Karpas-422 (cell line): ENCODE measurements around the gene GULP1. TPM values are rescaled to one million over a fixed set of nuclear protein-coding genes. Genes with fewer than 3 reads are reported as not detected.
"Not testable (repeated sequence)": the region's sequence is repeated elsewhere in the genome, so short reads cannot be mapped to it uniquely, and the experiment has no call there.

Experiments
- DNase-seq: peaks from one replicate; pipeline ENCODE4 v3.0.0-alpha.2; 2015
- H2AFZ ChIP-seq: fragments of 200-600 bp; sonication (generic); 2 replicates; pipeline ENCODE4 v1.6.1; 2014; ENCODE audit warnings: antibody characterized with exemption, low read length, mixed read lengths
- H3K27ac ChIP-seq: fragments of 200-600 bp; sonication (generic); 2 replicates; pipeline ENCODE4 v1.5.1; 2014; ENCODE audit warnings: mild to moderate bottlenecking, low read length, moderate library complexity
- H3K27me3 ChIP-seq: fragments of 200-600 bp; sonication (generic); 2 replicates; pipeline ENCODE4 v1.6.1; 2014; ENCODE audit warnings: low read length, mixed read lengths
- H3K36me3 ChIP-seq: fragments of 200-600 bp; sonication (generic); 2 replicates; pipeline ENCODE4 v1.6.1; 2014; ENCODE audit warnings: low read length, mixed read lengths; ENCODE audit not compliant: insufficient read depth
- H3K4me1 ChIP-seq: fragments of 200-600 bp; sonication (generic); 2 replicates; pipeline ENCODE4 v1.6.1; 2014; ENCODE audit warnings: mild to moderate bottlenecking, low read length, mixed read lengths
- H3K4me2 ChIP-seq: fragments of 200-600 bp; sonication (generic); 2 replicates; pipeline ENCODE4 v1.6.1; 2014; ENCODE audit warnings: low read length, low read depth, mild to moderate bottlenecking; ENCODE audit not compliant: poor library complexity, severe bottlenecking
- H3K4me3 ChIP-seq: fragments of 200-600 bp; sonication (generic); 2 replicates; pipeline ENCODE4 v1.5.1; 2014; ENCODE audit warnings: mild to moderate bottlenecking, antibody characterized with exemption, low read length, mixed read lengths
- H3K79me2 ChIP-seq: fragments of 200-600 bp; sonication (generic); 2 replicates; pipeline ENCODE4 v1.6.1; 2014; ENCODE audit warnings: mild to moderate bottlenecking, low read length, mixed read lengths
- H3K9ac ChIP-seq: fragments of 200-600 bp; sonication (generic); 2 replicates; pipeline ENCODE4 v1.6.0; 2014; ENCODE audit warnings: low read length
- H3K9me2 ChIP-seq: fragments of 200-600 bp; sonication (generic), shearing (Covaris generic); replicated peaks from 2 replicates; pipeline ENCODE4 v1.6.0; 2014; ENCODE audit warnings: mild to moderate bottlenecking, low read length, moderate library complexity; ENCODE audit not compliant: insufficient read depth
- H3K9me3 ChIP-seq: fragments of 300-700, 200-600 bp; sonication (generic); 2 replicates; pipeline ENCODE4 v1.6.1; 2014; ENCODE audit warnings: low read length, mixed read lengths
- H4K20me1 ChIP-seq: fragments of 200-600 bp; sonication (generic); 2 replicates; pipeline ENCODE4 v1.6.1; 2014; ENCODE audit warnings: mild to moderate bottlenecking, antibody characterized with exemption, low read length, low read depth; ENCODE audit not compliant: insufficient read depth
- total RNA-seq: library from RNA; depleted of rRNA; stranded (reverse); fragments of >200 nt; shearing (Covaris generic); gene quantifications from 2 replicates; pipeline ENCODE4 v1.2.3, GENCODE V29; 2014; ENCODE audit warnings: low replicate concordance

Gene GULP1
- total RNA-seq, 1 experiment from 2014 or later: 0.41 TPM

GRCh38 chr2:188280811-188281222 lies 10.9 kb upstream of the GULP1 start:
- Histone ChIP-seq H3K4me1 (no peaks in the 10 kb centered on the region), H3K9ac (no peak overlapping the region), H3K9me3 (peaks cover 17% of the 10 kb centered on the region), H3K79me2 (no peaks in the 10 kb centered on the region), H3K4me2 (no peak overlapping the region), H2AFZ (no peak overlapping the region), H3K36me3 (no peaks in the 10 kb centered on the region), H3K9me2 (no peaks in the 10 kb centered on the region), H3K4me3 (no peak overlapping the region), H3K27ac (no peak overlapping the region), H3K27me3 (no peaks in the 10 kb centered on the region), H4K20me1 (no peaks in the 10 kb centered on the region)
- no peak for DNase-seq

- no peak overlapping the region for H3K27ac ChIP-seq
- no peak overlapping the region for H3K4me2 ChIP-seq
- H3K4me1 ChIP-seq: no peaks in the 10 kb centered on the region
- H3K27me3 ChIP-seq: no peaks in the 10 kb centered on the region
- H4K20me1 ChIP-seq: no peaks in the 10 kb centered on the region
- DNase-seq: no peak
- H3K79me2 ChIP-seq: no peaks in the 10 kb centered on the region
- no peak overlapping the region for H2AFZ ChIP-seq
- peaks cover 17% of the 10 kb centered on the region for H3K9me3 ChIP-seq
- H3K36me3 ChIP-seq: no peaks in the 10 kb centered on the region
- no peak overlapping the region for H3K9ac ChIP-seq
- no peak overlapping the region for H3K4me3 ChIP-seq
- H3K9me2 ChIP-seq: no peaks in the 10 kb centered on the region
These were observed 8.8 kb upstream of the GULP1 start for GRCh38 chr2:188282907-188283306.

- not testable (repeated sequence) for H4K20me1 ChIP-seq, H3K4me2 ChIP-seq, H3K4me3 ChIP-seq, H3K27me3 ChIP-seq, H3K36me3 ChIP-seq, H3K9me2 ChIP-seq, H3K79me2 ChIP-seq, DNase-seq, H3K4me1 ChIP-seq, H3K9ac ChIP-seq, H2AFZ ChIP-seq, H3K27ac ChIP-seq
- H3K9me3 ChIP-seq: peaks cover 19% of the 10 kb centered on the region
These were observed 7.4 kb upstream of the GULP1 start for GRCh38 chr2:188284251-188284650.

GRCh38 chr2:188285049-188285448 lies 6.6 kb upstream of the GULP1 start:
- no peaks in the 10 kb centered on the region for H3K4me1 ChIP-seq
- DNase-seq: no peak
- no peaks in the 10 kb centered on the region for H3K27me3 ChIP-seq
- no peaks in the 10 kb centered on the region for H3K9me2 ChIP-seq
- H3K27ac ChIP-seq: no peak overlapping the region
- no peak overlapping the region for H3K9ac ChIP-seq
- no peaks in the 10 kb centered on the region for H3K79me2 ChIP-seq
- no peak overlapping the region for H2AFZ ChIP-seq
- no peaks in the 10 kb centered on the region for H4K20me1 ChIP-seq
- no peak overlapping the region for H3K4me2 ChIP-seq
- H3K4me3 ChIP-seq: no peak overlapping the region
- H3K36me3 ChIP-seq: no peaks in the 10 kb centered on the region
- peaks cover 19% of the 10 kb centered on the region for H3K9me3 ChIP-seq

- H3K9ac ChIP-seq: no peak overlapping the region
- H3K27ac ChIP-seq: no peak overlapping the region
- no peaks in the 10 kb centered on the region for H3K9me2 ChIP-seq
- no peaks in the 10 kb centered on the region for H3K27me3 ChIP-seq
- H2AFZ ChIP-seq: no peak overlapping the region
- no peak overlapping the region for H3K4me2 ChIP-seq
- no peaks in the 10 kb centered on the region for H3K36me3 ChIP-seq
- peaks cover 18% of the 10 kb centered on the region for H3K9me3 ChIP-seq
- no peaks in the 10 kb centered on the region for H3K79me2 ChIP-seq
- H4K20me1 ChIP-seq: no peaks in the 10 kb centered on the region
- no peak overlapping the region for H3K4me3 ChIP-seq
- H3K4me1 ChIP-seq: no peaks in the 10 kb centered on the region
- DNase-seq: no peak
These were observed 5.9 kb upstream of the GULP1 start for GRCh38 chr2:188285774-188286173.

- H4K20me1 ChIP-seq: no peaks in the 10 kb centered on the region
- no peaks in the 10 kb centered on the region for H3K36me3 ChIP-seq
- no peaks in the 10 kb centered on the region for H3K4me1 ChIP-seq
- no peak overlapping the region for H3K4me2 ChIP-seq
- no peak overlapping the region for H2AFZ ChIP-seq
- H3K27me3 ChIP-seq: no peaks in the 10 kb centered on the region
- no peak overlapping the region for H3K27ac ChIP-seq
- no peak for DNase-seq
- H3K9me2 ChIP-seq: no peaks in the 10 kb centered on the region; the same call in 1 of the 2 replicates
- H3K9me3 ChIP-seq: peaks cover 8% of the 10 kb centered on the region
- H3K9ac ChIP-seq: no peak overlapping the region
- no peaks in the 10 kb centered on the region for H3K79me2 ChIP-seq
- H3K4me3 ChIP-seq: no peak overlapping the region
These were observed 495 bp upstream of the GULP1 start for GRCh38 chr2:188291142-188291616.

GRCh38 chr2:188292348-188293239 lies 920 bp downstream of the GULP1 start:
- Histone ChIP-seq H3K36me3 (no peaks in the 10 kb centered on the region), H3K4me2 (no peak overlapping the region), H3K4me3 (no peak overlapping the region), H2AFZ (no peak overlapping the region), H3K27ac (no peak overlapping the region), H3K9me2 (no peaks in the 10 kb centered on the region; the same call in 1 of the 2 replicates), H3K9ac (no peak overlapping the region), H3K27me3 (no peaks in the 10 kb centered on the region), H4K20me1 (no peaks in the 10 kb centered on the region), H3K4me1 (no peaks in the 10 kb centered on the region), H3K79me2 (no peaks in the 10 kb centered on the region), H3K9me3 (peaks cover 8% of the 10 kb centered on the region)
- DNase-seq: no peak

GRCh38 chr2:188293601-188294351 lies 2.1 kb downstream of the GULP1 start:
- no peaks in the 10 kb centered on the region; the same call in 1 of the 2 replicates for H3K9me2 ChIP-seq
- H3K27me3 ChIP-seq: no peaks in the 10 kb centered on the region
- no peak for DNase-seq
- H4K20me1 ChIP-seq: no peaks in the 10 kb centered on the region
- H3K4me1 ChIP-seq: no peaks in the 10 kb centered on the region
- H3K4me3 ChIP-seq: no peak overlapping the region
- H2AFZ ChIP-seq: no peak overlapping the region
- H3K9me3 ChIP-seq: peaks cover 2% of the 10 kb centered on the region
- H3K79me2 ChIP-seq: no peaks in the 10 kb centered on the region
- H3K9ac ChIP-seq: no peak overlapping the region
- no peak overlapping the region for H3K27ac ChIP-seq
- no peak overlapping the region for H3K4me2 ChIP-seq
- no peaks in the 10 kb centered on the region for H3K36me3 ChIP-seq
